HG02884 (cell line): ENCODE results near the gene WHAMM.
A peak's percentile ranks its signal among the peaks of the same experiment; 100 is the strongest.
"Not testable (repeated sequence)": the region's sequence is repeated elsewhere in the genome, so short reads cannot be mapped to it uniquely, and the experiment has no call there.

ENCODE experiments used
- ATAC-seq: cut with Tn5 transposase; IDR thresholded peaks from one replicate; pipeline ENCODE4 v1.9.1; 2021; ENCODE audit warnings: mild to moderate bottlenecking, moderate library complexity; ENCODE audit not compliant: unreplicated experiment

The WHAMM gene

GRCh38 chr15:82809308-82810060, at the start of gene WHAMM:
Gene WHAMM, plus strand, starts transcription at chr15:82809628. Its CDS starts 99 bp downstream, at chr15:82809727.
- ATAC-seq, result peak; percentile 81

GRCh38 chr15:82763361-82764116, 45.9 kb upstream of the WHAMM start:
- no peak for ATAC-seq

- no peak for ATAC-seq
Measured at GRCh38 chr15:82764117-82764490, 45.3 kb upstream of the WHAMM start.

GRCh38 chr15:82764740-82765139, 44.7 kb upstream of the WHAMM start:
- no peak for ATAC-seq

- ATAC-seq, result not testable (repeated sequence)
Measured at GRCh38 chr15:82766201-82766600, 43.2 kb upstream of the WHAMM start.

- ATAC-seq, result no peak
Measured at GRCh38 chr15:82767163-82767829, 42.1 kb upstream of the WHAMM start.

- ATAC-seq, result no peak
Measured at GRCh38 chr15:82768414-82769054, 40.9 kb upstream of the WHAMM start.

- ATAC-seq, result no peak
Measured at GRCh38 chr15:82771789-82772607, 37.4 kb upstream of the WHAMM start.

GRCh38 chr15:82774496-82774895, 34.9 kb upstream of the WHAMM start:
- no peak for ATAC-seq

- ATAC-seq, result no peak
Measured at GRCh38 chr15:82778755-82779154, 30.7 kb upstream of the WHAMM start.

GRCh38 chr15:82781349-82781748, 28.1 kb upstream of the WHAMM start:
- ATAC-seq, result no peak

- ATAC-seq, result no peak
Measured at GRCh38 chr15:82788496-82788895, 20.9 kb upstream of the WHAMM start.

GRCh38 chr15:82789491-82789890, 19.9 kb upstream of the WHAMM start:
- ATAC-seq, result no peak

GRCh38 chr15:82790321-82790720, 19.1 kb upstream of the WHAMM start:
- ATAC-seq, result no peak

GRCh38 chr15:82792068-82792467, 17.4 kb upstream of the WHAMM start:
- no peak for ATAC-seq

GRCh38 chr15:82793737-82794136, 15.7 kb upstream of the WHAMM start:
- no peak for ATAC-seq

- no peak for ATAC-seq
Measured at GRCh38 chr15:82798104-82798503, 11.3 kb upstream of the WHAMM start.

GRCh38 chr15:82798531-82799166, 10.8 kb upstream of the WHAMM start:
- ATAC-seq, result no peak

GRCh38 chr15:82799183-82799841, 10.1 kb upstream of the WHAMM start:
- ATAC-seq, result no peak
